Keratinocyte (primary cell): ENCODE data around the gene SUGCT.

Experiments
- CTCF ChIP-seq, 3 experiments: IDR thresholded peaks in 1 of 3; conservative IDR thresholded peaks in 1 of 3; optimal IDR thresholded peaks in 1 of 3; 2 replicates in 2 of 3; 3 replicates in 1 of 3; pipeline versions ENCODE3 to v1.5.1; 2011; ENCODE audit warnings: low read length in 3 of 3, mild to moderate bottlenecking in 3 of 3, moderate library complexity in 2 of 3, control low read depth in 1 of 3, inconsistent platforms in 1 of 3; ENCODE audit not compliant: insufficient read depth in 2 of 3; ENCODE audit errors: extremely low read depth in 1 of 3
- EZH2 ChIP-seq: IDR thresholded peaks from one replicate; pipeline ENCODE4 v1.6.1; 2012; ENCODE audit warnings: inconsistent platforms, mild to moderate bottlenecking, low read length, moderate library complexity

GRCh38 chr7:40400525-40400924 lies 265.7 kb downstream of the SUGCT start:
- no peak for TF ChIP-seq CTCF (optimal IDR thresholded peaks at IDR 0.05 in 1 of 3, IDR thresholded peaks at IDR 0.05 in 1 of 3, conservative IDR thresholded peaks at IDR 0.05 in 1 of 3; ENCODE audit: extremely low read depth in 1 of 3, insufficient read depth in 2 of 3, low read length in 3 of 3)
- no peak for TF ChIP-seq EZH2
